BE2C (cell line): ENCODE data around the gene ARID4B.

Source experiments
- DNase-seq: peaks from one replicate; pipeline ENCODE4 v3.0.0-alpha.2; 2020
- H3K27me3 ChIP-seq: fragments of 250-450 bp; sonication (Bioruptor Pico); 2 replicates; pipeline ENCODE4 v1.5.1; 2020; ENCODE audit warnings: mild to moderate bottlenecking
- H3K36me3 ChIP-seq: fragments of 250-450 bp; sonication (Bioruptor Pico); 2 replicates; pipeline ENCODE4 v1.5.1; 2020; ENCODE audit warnings: mild to moderate bottlenecking
- H3K4me1 ChIP-seq: fragments of 250-450 bp; sonication (Bioruptor Pico); 2 replicates; pipeline ENCODE4 v1.5.1; 2020
- H3K4me3 ChIP-seq: 2 replicates; pipeline ENCODE4 v1.5.1; 2011; ENCODE audit warnings: low read depth, low read length
- H3K9me3 ChIP-seq: fragments of 250-450 bp; sonication (Bioruptor Pico); 2 replicates; pipeline ENCODE4 v1.5.1; 2020
- CTCF ChIP-seq: IDR thresholded peaks from 2 replicates; pipeline ENCODE4 v1.5.1; 2012; ENCODE audit warnings: mild to moderate bottlenecking, low read depth, low read length

Gene ARID4B

DNA sequence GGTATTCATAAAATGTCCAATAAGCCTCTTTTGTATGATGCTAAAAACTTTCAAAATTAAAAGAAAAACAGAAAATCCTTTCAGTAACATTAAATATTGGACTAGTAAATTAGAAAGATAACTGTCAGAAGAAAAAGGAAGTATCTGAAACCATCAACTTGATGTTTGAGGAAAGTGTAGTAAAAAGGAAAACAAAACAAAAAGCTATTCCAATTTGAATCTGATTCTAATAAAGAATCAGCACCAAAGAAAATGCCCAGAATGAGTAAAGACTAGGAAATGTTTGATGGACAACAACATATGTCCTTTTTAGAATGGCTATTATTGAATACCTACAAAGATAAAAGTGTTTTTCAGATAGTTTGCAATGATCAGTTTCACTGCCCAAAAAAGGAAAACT lies 87.0 kb downstream of the ARID4B start:
- Histone ChIP-seq H3K4me3 (no peak overlapping the region), H3K9me3 (no peaks in the 10 kb centered on the region), H3K36me3 (peaks cover 18% of the 10 kb centered on the region), H3K27me3 (no peaks in the 10 kb centered on the region), H3K4me1 (no peaks in the 10 kb centered on the region)
- TF ChIP-seq CTCF, result no peak
- no peak for DNase-seq

DNA sequence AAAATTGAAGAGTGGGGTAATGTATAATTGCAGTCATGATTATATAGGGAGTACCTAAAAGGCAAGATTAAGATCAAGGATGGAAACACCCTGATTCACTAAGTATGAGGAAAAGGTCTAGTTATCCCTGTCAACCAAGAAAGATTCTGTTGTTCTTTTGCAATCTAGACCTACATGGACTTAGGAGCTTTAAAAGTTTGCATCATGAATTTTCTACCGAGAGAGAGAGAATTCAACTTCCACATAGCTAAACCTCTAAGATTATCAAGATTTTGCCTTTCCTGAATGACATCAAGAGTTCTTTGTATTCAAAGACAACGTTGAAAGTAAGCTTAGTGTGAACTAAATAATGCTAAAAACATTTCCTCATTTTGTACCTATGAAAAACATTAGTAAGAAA lies 88.1 kb downstream of the ARID4B start:
- H3K9me3 ChIP-seq, result no peaks in the 10 kb centered on the region
- no peak for TF ChIP-seq CTCF
- no peaks in the 10 kb centered on the region for H3K27me3 ChIP-seq
- H3K4me3 ChIP-seq, result no peak overlapping the region
- peaks cover 23% of the 10 kb centered on the region for H3K36me3 ChIP-seq
- H3K4me1 ChIP-seq, result no peaks in the 10 kb centered on the region
- no peak for DNase-seq

- TF ChIP-seq CTCF, result no peak
- H3K9me3 ChIP-seq, result no peaks in the 10 kb centered on the region
- DNase-seq, result no peak
- H3K36me3 ChIP-seq, result peaks cover 26% of the 10 kb centered on the region
- no peaks in the 10 kb centered on the region for H3K4me1 ChIP-seq
- no peaks in the 10 kb centered on the region for H3K27me3 ChIP-seq
- no peak overlapping the region for H3K4me3 ChIP-seq
These were observed 89.4 kb downstream of the ARID4B start for GRCh38 chr1:235238558-235238957.

DNA sequence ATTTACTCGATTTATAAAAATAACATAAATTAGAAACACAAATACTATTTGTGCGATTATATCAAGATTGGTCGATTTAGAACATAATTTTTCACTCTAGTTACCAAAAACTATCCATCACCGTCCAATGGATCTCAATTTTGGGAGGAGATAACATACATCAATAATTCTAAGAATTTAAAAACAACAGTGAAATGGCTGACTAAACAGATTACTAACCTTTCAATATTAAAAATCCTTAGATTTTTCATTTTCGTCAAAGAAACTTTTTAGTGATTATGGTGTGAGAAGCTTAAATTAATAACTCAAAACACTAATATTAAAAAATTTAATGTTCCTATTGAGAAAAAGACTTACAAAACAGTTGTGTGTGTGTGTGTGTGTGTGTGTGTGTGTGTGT lies 91.9 kb downstream of the ARID4B start:
- Histone ChIP-seq H3K4me3 (no peak overlapping the region), H3K27me3 (no peaks in the 10 kb centered on the region), H3K9me3 (no peaks in the 10 kb centered on the region), H3K4me1 (no peaks in the 10 kb centered on the region), H3K36me3 (peaks cover 32% of the 10 kb centered on the region)
- no peak for TF ChIP-seq CTCF
- DNase-seq, result no peak

GRCh38 chr1:235229868-235230267 lies 98.1 kb downstream of the ARID4B start:
- TF ChIP-seq CTCF, result no peak
- Histone ChIP-seq H3K36me3 (peaks cover 20% of the 10 kb centered on the region), H3K27me3 (no peaks in the 10 kb centered on the region), H3K4me1 (no peaks in the 10 kb centered on the region), H3K4me3 (no peak overlapping the region), H3K9me3 (no peaks in the 10 kb centered on the region)
- no peak for DNase-seq

DNA sequence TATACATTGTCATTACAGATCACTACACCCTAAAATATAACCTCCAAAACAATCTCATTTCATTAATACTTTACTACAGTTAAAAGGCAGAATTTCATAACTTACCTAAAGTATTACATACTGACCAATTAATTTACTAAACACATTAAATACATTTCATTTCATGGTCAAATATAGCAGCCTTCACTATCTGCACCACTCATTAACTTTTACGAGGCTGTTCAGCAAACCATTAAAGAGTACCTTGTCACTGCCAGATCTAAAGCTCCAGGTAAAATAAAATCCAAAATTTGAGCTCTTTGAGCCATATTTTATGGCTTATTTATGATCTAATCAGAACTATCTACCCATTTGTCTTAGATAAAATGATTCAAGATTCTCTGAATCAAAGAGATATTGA lies 100.6 kb downstream of the ARID4B start:
- no peak for TF ChIP-seq CTCF
- Histone ChIP-seq H3K27me3 (no peaks in the 10 kb centered on the region), H3K4me3 (no peak overlapping the region), H3K4me1 (no peaks in the 10 kb centered on the region), H3K36me3 (peaks cover 26% of the 10 kb centered on the region), H3K9me3 (no peaks in the 10 kb centered on the region)
- DNase-seq, result no peak
